H1 (cell line): ENCODE results near the gene GALNT1. TPM values are rescaled to one million over a fixed set of nuclear protein-coding genes. Genes with fewer than 3 reads are reported as not detected.

ENCODE experiments used
- BRCA1 ChIP-seq: IDR thresholded peaks from 2 replicates; pipeline ENCODE4 v1.6.1; 2012; ENCODE audit warnings: low read depth, low read length, improper control_type of control experiment
- GABPA ChIP-seq: IDR thresholded peaks from 2 replicates; pipeline ENCODE4 v1.6.1; 2011; ENCODE audit warnings: mild to moderate bottlenecking, low read length, moderate library complexity, borderline replicate concordance; ENCODE audit not compliant: insufficient read depth
- KDM1A ChIP-seq: fragments of 200-600, 300-600 bp; sonication (generic); IDR thresholded peaks from 2 replicates; pipeline ENCODE4 v1.7.1; 2016; ENCODE audit warnings: mild to moderate bottlenecking, low read length, borderline replicate concordance
- RAD21 ChIP-seq, 2 experiments: IDR thresholded peaks in 1 of 2; conservative IDR thresholded peaks in 1 of 2; 2 replicates each; pipeline ENCODE4 v1.6.1; 2011; ENCODE audit warnings: low read depth in 2 of 2, low read length in 2 of 2, improper control_type of control experiment in 1 of 2, inconsistent platforms in 1 of 2, mild to moderate bottlenecking in 1 of 2, moderate library complexity in 1 of 2
- SUZ12 ChIP-seq: fragments of 200-600 bp; sonication (generic); IDR thresholded peaks from 2 replicates; pipeline ENCODE4 v1.6.1; 2012; ENCODE audit warnings: mild to moderate bottlenecking, inconsistent platforms, low read length, moderate library complexity, mixed read lengths
- polyA plus RNA-seq, 7 experiments: library from polyadenylated mRNA; depleted of rRNA in 3 of 7; stranded (reverse) in 5 of 7; unstranded in 2 of 7; fragments of >200 nt in 5 of 7; fragments of 200-250 nt in 2 of 7; gene quantifications; 1 replicate in 5 of 7; 2 replicates in 1 of 7; 4 replicates in 1 of 7; pipeline versions ENCODE4 v1.2.1 to v1.2.3, GENCODE V29; 2011 to 2013; ENCODE audit warnings: missing spikeins in 2 of 7, mixed read lengths in 2 of 7
- total RNA-seq: library from RNA; stranded (reverse); fragmentation: NEBNext Ultra II Directional; extraction: Animal tissue kit (Norgen Biotek cat#: 25700); gene quantifications from 2 replicates; pipeline ENCODE4 v1.2.1, GENCODE V29; 2021

Gene GALNT1
- total and polyA plus RNA-seq, 2 of the 8 experiments (the other 6 are each of a cell fraction or from before 2014, with no cell fraction given) = 22.4 to 101 TPM

GRCh38 chr18:35695803-35696202, 114.3 kb downstream of the GALNT1 start (continued):
- no peak for TF ChIP-seq GABPA
- TF ChIP-seq RAD21 (IDR thresholded peaks at IDR 0.05 in 1 of 2, conservative IDR thresholded peaks at IDR 0.05 in 1 of 2; ENCODE audit: low read depth in 2 of 2, low read length in 2 of 2) = no peak
- TF ChIP-seq SUZ12 = no peak
- no peak for TF ChIP-seq BRCA1
- TF ChIP-seq KDM1A = no peak
